ENCODE data around the gene GPBP1.
"Not testable (repeated sequence)": the region's sequence is repeated elsewhere in the genome, so short reads cannot be mapped to it uniquely, and the experiment has no call there.

GPBP1 gene

GRCh38 chr5:57292336-57292735, 118.5 kb downstream of the GPBP1 start:
- no peak for DNase-seq

- DNase-seq = peak; percentile 87
Measured at GRCh38 chr5:57298295-57298984, 124.6 kb downstream of the GPBP1 start.

- DNase-seq = peak; percentile 20
Measured at GRCh38 chr5:57298985-57299491, 125.2 kb downstream of the GPBP1 start.

- no peak for DNase-seq
Measured at GRCh38 chr5:57299986-57300385, 126.1 kb downstream of the GPBP1 start.

GRCh38 chr5:57302164-57302563, 128.3 kb downstream of the GPBP1 start:
- peak; percentile 26 for DNase-seq

- DNase-seq = no peak
Measured at GRCh38 chr5:57302643-57303042, 128.8 kb downstream of the GPBP1 start.

- DNase-seq = no peak
Measured at GRCh38 chr5:57303985-57304384, 130.1 kb downstream of the GPBP1 start.

- no peak for DNase-seq
Measured at GRCh38 chr5:57304931-57305330, 131.1 kb downstream of the GPBP1 start.

GRCh38 chr5:57306359-57306758, 132.5 kb downstream of the GPBP1 start:
- DNase-seq = no peak

GRCh38 chr5:57307516-57307915, 133.7 kb downstream of the GPBP1 start:
- DNase-seq = no peak

GRCh38 chr5:57309022-57309421, 135.2 kb downstream of the GPBP1 start:
- DNase-seq = not testable (repeated sequence)

GRCh38 chr5:57311251-57311650, 137.4 kb downstream of the GPBP1 start:
- DNase-seq = no peak

- no peak for DNase-seq
Measured at GRCh38 chr5:57311921-57312735, 138.3 kb downstream of the GPBP1 start.

- no peak for DNase-seq
Measured at GRCh38 chr5:57313716-57314115, 139.9 kb downstream of the GPBP1 start.
